ENCODE measurements around the gene EPS15.

DNA sequence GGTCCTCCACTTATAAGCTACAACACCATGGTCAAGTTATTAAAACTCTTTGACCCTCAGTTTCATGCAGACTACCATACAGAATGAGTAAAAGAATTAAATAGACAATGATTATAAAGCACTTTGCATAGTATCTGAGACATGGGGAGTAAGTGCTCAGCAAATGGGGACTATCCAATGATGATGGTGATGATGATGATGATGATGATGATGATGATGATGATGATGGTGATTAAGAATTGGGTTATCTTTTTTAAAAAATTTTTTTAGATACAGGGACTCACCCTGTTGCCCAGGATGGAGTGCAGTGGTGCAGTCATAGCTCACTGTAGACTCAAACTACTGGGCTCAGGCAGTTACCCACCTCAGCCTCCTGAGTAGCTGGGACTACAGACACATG is 8.1 kb upstream of the EPS15 start:
- TF ChIP-seq, protein P1, sequence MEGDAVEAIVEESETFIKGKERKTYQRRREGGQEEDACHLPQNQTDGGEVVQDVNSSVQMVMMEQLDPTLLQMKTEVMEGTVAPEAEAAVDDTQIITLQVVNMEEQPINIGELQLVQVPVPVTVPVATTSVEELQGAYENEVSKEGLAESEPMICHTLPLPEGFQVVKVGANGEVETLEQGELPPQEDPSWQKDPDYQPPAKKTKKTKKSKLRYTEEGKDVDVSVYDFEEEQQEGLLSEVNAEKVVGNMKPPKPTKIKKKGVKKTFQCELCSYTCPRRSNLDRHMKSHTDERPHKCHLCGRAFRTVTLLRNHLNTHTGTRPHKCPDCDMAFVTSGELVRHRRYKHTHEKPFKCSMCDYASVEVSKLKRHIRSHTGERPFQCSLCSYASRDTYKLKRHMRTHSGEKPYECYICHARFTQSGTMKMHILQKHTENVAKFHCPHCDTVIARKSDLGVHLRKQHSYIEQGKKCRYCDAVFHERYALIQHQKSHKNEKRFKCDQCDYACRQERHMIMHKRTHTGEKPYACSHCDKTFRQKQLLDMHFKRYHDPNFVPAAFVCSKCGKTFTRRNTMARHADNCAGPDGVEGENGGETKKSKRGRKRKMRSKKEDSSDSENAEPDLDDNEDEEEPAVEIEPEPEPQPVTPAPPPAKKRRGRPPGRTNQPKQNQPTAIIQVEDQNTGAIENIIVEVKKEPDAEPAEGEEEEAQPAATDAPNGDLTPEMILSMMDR (IDR thresholded peaks at IDR 0.05; ENCODE audit: low read length): no peak
- TF ChIP-seq EZH2 (IDR thresholded peaks at IDR 0.05; ENCODE audit: borderline replicate concordance, low read length): no peak
